H54 (cell line): ENCODE data around the gene GPR6.

ENCODE experiments used
- DNase-seq: peaks from one replicate; pipeline ENCODE4 v3.0.0; 2011; ENCODE audit warnings: low spot score, mixed read lengths; ENCODE audit not compliant: insufficient read length
- FAIRE-seq: peaks from 3 replicates; lab custom pipeline; 2011; peaks lifted over from hg19 to GRCh38; lab: Jason Lieb, UNC
- POLR2A ChIP-seq: IDR thresholded peaks from 2 replicates; pipeline ENCODE4 v1.6.1; 2011; ENCODE audit warnings: low read depth, mild to moderate bottlenecking, low read length

GPR6 gene

GRCh38 chr6:109966299-109966698 is 11.8 kb upstream of the GPR6 start:
- no peak for DNase-seq
- FAIRE-seq: no peak
- TF ChIP-seq POLR2A: no peak

GRCh38 chr6:109977791-109978173 is 329 bp upstream of the GPR6 start:
- FAIRE-seq: no peak
- no peak for TF ChIP-seq POLR2A
- no peak for DNase-seq

- no peak for DNase-seq
- no peak for TF ChIP-seq POLR2A
- no peak for FAIRE-seq
Measured at GRCh38 chr6:109979033-109979921, 1.2 kb downstream of the GPR6 start.

DNA sequence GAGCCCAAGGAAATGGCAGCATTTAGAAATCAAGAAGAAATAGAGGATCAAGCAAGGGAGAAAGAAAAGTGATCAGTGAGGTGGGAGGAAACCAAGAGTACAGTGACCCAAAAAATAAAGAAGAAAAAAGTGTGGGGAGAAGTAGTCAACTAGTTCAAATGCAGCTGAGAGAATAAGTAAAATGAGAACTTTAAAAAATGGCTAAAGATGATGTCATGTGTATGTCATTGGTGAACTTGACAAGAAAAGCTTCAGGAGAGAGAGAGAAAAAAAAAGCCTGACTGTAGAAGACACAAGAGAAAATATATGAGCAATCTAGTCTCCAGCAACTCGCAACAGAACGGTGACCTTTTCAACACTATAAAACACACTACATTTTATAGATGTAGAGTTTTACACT is 6.3 kb downstream of the GPR6 start:
- DNase-seq (no peak), FAIRE-seq (no peak)
- TF ChIP-seq POLR2A: no peak

- no peak for FAIRE-seq
- TF ChIP-seq POLR2A: no peak
- no peak for DNase-seq
Measured at GRCh38 chr6:109987196-109987595, 9.1 kb downstream of the GPR6 start.

- no peak for DNase-seq
- FAIRE-seq: no peak
- no peak for TF ChIP-seq POLR2A
Measured at GRCh38 chr6:109991201-109992101, 13.3 kb downstream of the GPR6 start.

- TF ChIP-seq POLR2A: no peak
- DNase-seq (no peak), FAIRE-seq (no peak)
Measured at GRCh38 chr6:109998159-109998785, 20.2 kb downstream of the GPR6 start.

DNA sequence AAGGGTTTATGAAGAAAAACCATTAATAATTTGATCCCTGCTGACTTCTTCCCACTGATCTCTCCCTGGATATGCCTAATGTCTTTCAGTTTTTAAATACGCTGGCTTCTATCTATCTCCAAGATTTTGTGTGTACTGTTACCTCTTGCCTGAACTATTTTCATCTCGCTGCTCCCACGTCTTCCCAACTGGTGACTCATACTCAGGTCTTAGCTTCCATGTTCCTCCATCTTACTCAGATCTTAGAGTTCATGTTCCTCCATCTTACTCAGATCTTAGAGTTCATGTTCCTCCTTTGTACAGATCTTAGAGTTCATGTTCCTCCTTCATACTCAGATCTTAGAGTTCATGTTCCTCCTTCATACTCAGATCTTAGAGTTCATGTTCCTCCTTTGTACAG is 21.6 kb downstream of the GPR6 start:
- TF ChIP-seq POLR2A: no peak
- FAIRE-seq: no peak
- no peak for DNase-seq

GRCh38 chr6:110002676-110003075 is 24.6 kb downstream of the GPR6 start:
- DNase-seq: no peak
- FAIRE-seq: no peak
- no peak for TF ChIP-seq POLR2A

DNA sequence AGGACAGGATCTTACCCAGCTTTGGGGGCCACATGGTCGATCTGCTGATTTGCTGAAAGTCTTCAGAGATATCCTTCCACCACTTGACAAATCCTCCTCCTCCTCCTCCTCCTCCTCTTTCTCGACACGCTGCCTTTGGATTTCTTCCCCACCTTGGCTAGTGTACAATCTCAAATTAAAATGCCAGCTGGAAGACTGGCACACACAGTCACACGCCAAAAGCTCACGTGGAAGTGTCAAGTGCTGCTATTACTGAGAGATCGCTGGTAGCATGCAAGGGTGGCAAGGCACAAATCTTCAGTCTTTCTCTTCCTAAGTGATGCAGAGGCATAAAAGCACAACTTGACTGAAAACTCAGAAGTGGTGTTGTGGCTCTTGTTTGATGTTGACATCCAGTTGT is 35.3 kb downstream of the GPR6 start:
- DNase-seq (no peak), FAIRE-seq (no peak)
- TF ChIP-seq POLR2A: no peak

DNA sequence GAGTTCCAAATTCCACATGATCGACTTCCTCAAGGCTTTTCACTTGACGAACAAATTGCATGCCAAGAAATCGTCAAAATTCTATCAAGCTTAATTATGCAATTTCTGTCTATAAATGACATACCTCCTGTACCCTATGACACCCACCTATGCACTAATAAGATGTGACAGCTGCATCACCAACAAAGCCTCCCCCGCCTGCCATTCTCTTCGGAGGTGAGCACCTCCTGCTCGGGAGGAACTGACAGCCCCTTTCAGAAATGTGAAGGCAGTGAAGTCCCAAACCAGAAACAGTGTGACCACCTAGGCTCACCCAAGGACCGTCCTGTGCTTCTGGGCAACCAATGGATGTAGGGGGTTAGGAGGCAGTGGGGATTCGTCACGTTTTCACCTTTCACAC is 37.1 kb downstream of the GPR6 start:
- DNase-seq: no peak

DNA sequence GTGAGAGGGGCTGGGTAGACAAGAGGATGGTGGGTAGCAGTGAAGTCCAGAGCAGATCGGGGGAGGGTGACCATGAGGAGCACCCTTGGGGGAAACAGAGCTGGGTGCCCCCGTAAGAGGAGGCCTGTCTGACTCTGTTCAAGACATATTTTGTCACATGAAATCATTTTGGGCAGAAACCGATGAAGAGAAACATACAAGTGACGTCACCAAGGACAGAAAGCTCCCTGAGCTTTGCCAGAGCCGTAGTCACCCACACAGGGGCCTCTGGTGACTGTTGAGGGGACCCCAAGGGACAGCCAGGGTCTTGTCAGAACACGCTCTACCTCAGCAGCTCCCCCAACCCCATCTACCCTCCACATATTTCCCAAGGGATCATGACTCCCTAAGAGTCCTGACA is 39.2 kb downstream of the GPR6 start:
- no peak for TF ChIP-seq POLR2A
- DNase-seq (no peak), FAIRE-seq (no peak)

More for the DNA sequence above, 37.1 kb downstream of the GPR6 start:
- no peak for TF ChIP-seq POLR2A
- FAIRE-seq: no peak

- FAIRE-seq (no peak), DNase-seq (no peak)
Measured at GRCh38 chr6:110017946-110018345, 39.8 kb downstream of the GPR6 start.

DNA sequence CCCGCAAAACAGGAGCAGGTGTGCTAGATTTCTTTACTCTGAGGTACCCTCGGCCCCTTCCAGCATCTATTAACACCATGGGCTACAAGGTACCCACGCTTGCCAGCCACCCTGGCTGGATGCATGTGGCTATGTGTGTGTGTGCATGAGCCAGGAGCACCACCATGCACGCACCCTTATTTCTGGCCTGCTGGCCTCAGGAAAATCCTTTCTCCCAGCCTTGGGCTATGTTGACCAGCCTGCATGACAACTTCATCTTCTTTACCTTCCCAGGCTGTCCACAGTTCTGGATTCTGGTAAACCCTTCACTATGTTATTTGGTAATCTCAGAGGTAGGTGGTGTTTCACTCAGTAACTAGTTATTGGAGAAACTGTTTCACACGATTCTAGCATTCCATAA is 40.4 kb downstream of the GPR6 start:
- DNase-seq: no peak
- TF ChIP-seq POLR2A: no peak
- FAIRE-seq: no peak

More at GRCh38 chr6:110017946-110018345, 39.8 kb downstream of the GPR6 start:
- TF ChIP-seq POLR2A: no peak
